Breast epithelium (tissue), 4 donors: ENCODE data around the gene PTBP3. TPM values are rescaled to one million over a fixed set of nuclear protein-coding genes. Genes with fewer than 3 reads are reported as not detected.

Experiments used
- DNase-seq, 2 donors: peaks; one replicate each; pipeline ENCODE4 v3.0.0-alpha.2; 2019; ENCODE audit warnings: low spot score in 2 of 2
- H3K27ac ChIP-seq, 2 donors: fragments of 200-600 bp; sonication (generic) in 1 of 2; one replicate each; pipeline ENCODE4 v1.5.1; 2016 to 2019; ENCODE audit warnings: mild to moderate bottlenecking in 1 of 2
- H3K27me3 ChIP-seq, 2 donors: fragments of 200-600 bp; sonication (generic) in 1 of 2; one replicate each; pipeline versions ENCODE4 v1.5.1 to v1.6.0; 2017 to 2019; ENCODE audit warnings: control low read depth in 1 of 2, mild to moderate bottlenecking in 1 of 2
- H3K36me3 ChIP-seq: fragments of 200-600 bp; one replicate; pipeline ENCODE4 v1.5.1; 2019
- H3K4me1 ChIP-seq, 2 donors: fragments of 200-600 bp; sonication (generic); one replicate each; pipeline ENCODE4 v1.5.1; 2016 to 2019; ENCODE audit warnings: control low read depth in 1 of 2
- H3K4me3 ChIP-seq, 3 donors: fragments of 200-600 bp; sonication (generic); 1 replicate in 2 of 3; 2 replicates in 1 of 3; pipeline ENCODE4 v1.5.1; 2016 to 2019; ENCODE audit warnings: mild to moderate bottlenecking in 3 of 3, moderate library complexity in 2 of 3
- H3K9me3 ChIP-seq, 2 donors: fragments of 200-600 bp; sonication (generic) in 1 of 2; one replicate each; pipeline ENCODE4 v1.5.1; 2016 to 2019; ENCODE audit warnings: control low read depth in 1 of 2
- POLR2A ChIP-seq: fragments of 450-650 bp; IDR thresholded peaks from one replicate; pipeline ENCODE4 v1.6.1; 2016; ENCODE audit warnings: antibody characterized with exemption, mild to moderate bottlenecking, moderate library complexity
- POLR2AphosphoS5 ChIP-seq, 3 donors: sonication (generic); formaldehyde crosslinking; IDR thresholded peaks; one replicate each; pipeline ENCODE4 v1.6.1; 2017; ENCODE audit warnings: antibody characterized with exemption in 3 of 3
- intact Hi-C: fragments of 100-400 bp; cut with DNase I; formaldehyde crosslinking; loops from one replicate; pipeline ENCODE4 v1.15.1; 2023; ENCODE audit warnings: low total_unique reads
- total RNA-seq, 3 donors: library from RNA; depleted of rRNA; stranded (reverse); fragments of >200 nt; gene quantifications; one replicate each; pipeline ENCODE4 v1.1.0, GENCODE V29; 2016
- TF ChIP-seq, protein P1 (sequence below), 3 donors: fragments of 450-650 bp; IDR thresholded peaks; one replicate each; pipeline ENCODE4 v1.5.1; 2016 to 2017; ENCODE audit warnings: antibody characterized with exemption in 3 of 3, mild to moderate bottlenecking in 3 of 3, moderate library complexity in 3 of 3

The PTBP3 gene
- total RNA-seq, 3 donors from 2014 or later: 30.6 to 80.2 (median 50.5) TPM

DNA sequence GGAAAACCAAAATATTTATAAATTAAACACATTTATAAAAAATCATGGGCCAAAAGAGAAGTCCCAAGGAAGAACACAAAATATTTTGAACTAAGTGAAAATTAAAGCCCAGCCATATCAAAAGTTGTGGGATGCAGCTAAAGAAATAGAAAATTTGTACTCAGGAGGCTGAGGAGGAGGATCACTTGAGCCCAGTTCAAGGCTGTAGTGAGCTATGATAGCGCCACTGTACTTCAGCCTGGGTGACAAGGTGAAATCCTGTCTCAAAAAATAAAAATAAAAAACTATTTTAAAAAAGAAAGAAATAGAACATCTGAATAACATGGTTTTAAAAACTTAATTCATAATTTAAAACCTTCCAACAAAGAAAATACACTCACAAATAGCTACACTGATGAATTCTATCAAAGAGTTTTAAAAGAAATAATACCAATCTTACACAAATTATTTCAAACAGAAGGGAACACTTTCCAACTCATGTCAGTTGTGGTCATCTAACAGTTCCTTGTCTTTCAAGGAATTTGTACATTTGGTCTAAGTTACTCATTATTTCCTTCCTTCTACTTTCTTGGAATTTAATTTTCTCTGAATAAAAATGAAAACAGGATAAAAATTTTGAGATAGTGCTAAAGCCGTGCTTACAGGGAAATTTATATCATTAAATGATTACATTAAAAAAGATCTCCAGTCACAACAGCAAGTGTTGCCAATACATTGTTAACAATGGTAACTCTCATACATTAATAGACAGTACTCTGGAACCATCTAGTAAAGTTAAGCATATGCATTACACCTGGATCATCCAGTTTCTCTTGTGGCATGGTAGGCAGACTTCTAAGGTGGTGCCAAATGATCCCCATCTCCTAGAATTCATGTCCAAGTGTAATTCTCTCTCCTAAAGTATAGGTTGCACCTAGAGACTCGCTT lies 17.8 kb downstream of the PTBP3 start:
- intact Hi-C loops: no loop called here
- Histone ChIP-seq H3K27ac (no peak overlapping the region), H3K4me3 (no peak overlapping the region), H3K4me1 (no peaks in the 10 kb centered on the region), H3K36me3 (no peaks in the 10 kb centered on the region), H3K27me3 (no peaks in the 10 kb centered on the region), H3K9me3 (no peaks in the 10 kb centered on the region)
- no peak for DNase-seq
- TF ChIP-seq, protein P1, sequence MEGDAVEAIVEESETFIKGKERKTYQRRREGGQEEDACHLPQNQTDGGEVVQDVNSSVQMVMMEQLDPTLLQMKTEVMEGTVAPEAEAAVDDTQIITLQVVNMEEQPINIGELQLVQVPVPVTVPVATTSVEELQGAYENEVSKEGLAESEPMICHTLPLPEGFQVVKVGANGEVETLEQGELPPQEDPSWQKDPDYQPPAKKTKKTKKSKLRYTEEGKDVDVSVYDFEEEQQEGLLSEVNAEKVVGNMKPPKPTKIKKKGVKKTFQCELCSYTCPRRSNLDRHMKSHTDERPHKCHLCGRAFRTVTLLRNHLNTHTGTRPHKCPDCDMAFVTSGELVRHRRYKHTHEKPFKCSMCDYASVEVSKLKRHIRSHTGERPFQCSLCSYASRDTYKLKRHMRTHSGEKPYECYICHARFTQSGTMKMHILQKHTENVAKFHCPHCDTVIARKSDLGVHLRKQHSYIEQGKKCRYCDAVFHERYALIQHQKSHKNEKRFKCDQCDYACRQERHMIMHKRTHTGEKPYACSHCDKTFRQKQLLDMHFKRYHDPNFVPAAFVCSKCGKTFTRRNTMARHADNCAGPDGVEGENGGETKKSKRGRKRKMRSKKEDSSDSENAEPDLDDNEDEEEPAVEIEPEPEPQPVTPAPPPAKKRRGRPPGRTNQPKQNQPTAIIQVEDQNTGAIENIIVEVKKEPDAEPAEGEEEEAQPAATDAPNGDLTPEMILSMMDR (IDR thresholded peaks at IDR 0.05): no peak
- TF ChIP-seq POLR2AphosphoS5 (IDR thresholded peaks at IDR 0.05) (no peak), POLR2A (no peak)

DNA sequence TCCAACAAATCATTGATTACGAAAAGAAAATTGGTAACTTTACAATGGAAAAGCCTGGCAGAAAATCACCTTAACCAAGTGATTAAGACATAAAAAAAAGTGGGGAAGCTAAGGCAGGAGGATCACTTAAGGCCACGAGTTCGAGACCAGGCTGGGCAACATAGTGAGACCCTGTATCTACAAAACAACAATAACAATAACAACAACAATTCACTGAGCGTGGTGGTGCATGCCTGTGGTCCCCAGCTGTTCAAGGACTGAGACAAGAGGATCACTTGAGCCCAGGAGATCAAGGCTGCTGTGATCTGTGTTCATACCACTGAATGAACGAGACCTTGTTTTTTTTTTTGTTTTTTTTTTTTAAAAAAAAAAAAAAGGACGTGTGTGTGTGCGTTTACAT lies 21.3 kb downstream of the PTBP3 start:
- Histone ChIP-seq H3K27me3 (no peaks in the 10 kb centered on the region), H3K4me3 (no peak overlapping the region), H3K4me1 (no peaks in the 10 kb centered on the region), H3K36me3 (no peaks in the 10 kb centered on the region), H3K9me3 (no peaks in the 10 kb centered on the region), H3K27ac (no peak overlapping the region)
- DNase-seq: no peak
- intact Hi-C loops: no loop called here
- no peak for TF ChIP-seq POLR2AphosphoS5 (IDR thresholded peaks at IDR 0.05)
- TF ChIP-seq, protein P1 (IDR thresholded peaks at IDR 0.05): no peak
- no peak for TF ChIP-seq POLR2A

DNA sequence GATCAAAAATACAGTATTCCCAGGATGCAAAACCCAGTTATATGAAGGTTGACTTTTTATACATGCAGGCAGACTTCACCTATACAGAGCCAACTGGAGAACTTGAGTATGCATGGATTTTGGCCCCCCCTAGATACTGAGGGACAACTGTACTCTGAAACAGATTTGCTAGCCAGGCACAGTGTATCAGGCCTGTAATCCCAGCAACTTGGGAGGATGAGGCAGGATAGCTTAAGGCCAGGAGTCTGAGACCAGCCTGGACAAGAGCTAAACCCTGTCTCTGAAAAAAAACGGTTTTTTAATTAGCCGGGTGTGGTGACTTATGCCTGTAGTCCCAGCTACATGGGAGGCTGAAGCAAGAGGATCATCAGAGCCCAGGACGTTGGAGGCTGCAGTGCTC lies 21.9 kb downstream of the PTBP3 start:
- H3K27me3 ChIP-seq: no peaks in the 10 kb centered on the region
- no peaks in the 10 kb centered on the region for H3K36me3 ChIP-seq
- H3K4me1 ChIP-seq: no peaks in the 10 kb centered on the region
- no peak overlapping the region for H3K4me3 ChIP-seq
- H3K9me3 ChIP-seq: no peaks in the 10 kb centered on the region
- no peak overlapping the region for H3K27ac ChIP-seq
- intact Hi-C loops: no loop called here
- DNase-seq: no peak
- TF ChIP-seq, protein P1 (IDR thresholded peaks at IDR 0.05): no peak
- no peak for TF ChIP-seq POLR2A
- no peak for TF ChIP-seq POLR2AphosphoS5 (IDR thresholded peaks at IDR 0.05)

DNA sequence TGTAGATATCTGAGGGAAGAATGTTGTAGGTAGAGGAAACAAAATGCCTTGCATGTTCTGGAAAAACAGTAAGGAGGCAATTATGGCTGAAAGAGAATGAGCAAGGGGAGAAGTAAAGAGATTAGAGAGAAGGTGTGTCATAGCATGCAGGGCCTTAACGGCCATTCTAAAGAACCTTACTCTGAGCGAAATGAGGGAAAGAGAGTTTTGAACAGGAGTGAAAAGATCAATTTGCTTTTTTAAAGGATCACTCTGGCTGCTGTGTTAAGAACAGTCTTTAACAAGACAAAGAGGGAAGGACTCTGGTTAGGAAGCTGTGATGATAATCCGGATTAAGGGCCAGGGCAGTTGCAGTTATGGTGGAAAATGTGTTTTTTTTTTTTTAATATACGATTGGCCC lies 22.6 kb downstream of the PTBP3 start:
- Histone ChIP-seq H3K9me3 (no peaks in the 10 kb centered on the region), H3K36me3 (no peaks in the 10 kb centered on the region), H3K4me3 (no peak overlapping the region), H3K4me1 (no peaks in the 10 kb centered on the region), H3K27me3 (no peaks in the 10 kb centered on the region), H3K27ac (no peak overlapping the region)
- TF ChIP-seq, protein P1 (IDR thresholded peaks at IDR 0.05): no peak
- TF ChIP-seq POLR2A (no peak), POLR2AphosphoS5 (IDR thresholded peaks at IDR 0.05) (no peak)
- intact Hi-C loops: no loop called here
- no peak for DNase-seq

DNA sequence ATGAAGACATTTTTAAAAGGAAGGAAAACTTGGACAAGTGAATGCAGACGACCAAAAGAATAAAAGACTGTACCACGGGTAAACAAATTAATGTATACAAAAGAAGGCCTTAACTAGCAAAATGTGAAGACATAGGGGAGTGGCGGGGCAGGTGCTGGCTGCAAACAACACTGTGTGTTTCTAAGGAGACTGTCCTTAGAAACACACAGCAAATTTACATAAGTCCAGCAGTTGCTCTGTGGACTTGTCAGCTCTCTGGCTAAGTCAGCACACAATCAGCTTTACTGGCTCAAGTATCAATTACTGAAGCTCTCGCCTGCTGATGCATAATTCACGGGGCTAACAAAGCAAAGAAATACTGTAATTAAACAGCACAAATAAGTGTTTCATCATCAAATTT lies 24.8 kb downstream of the PTBP3 start:
- no peaks in the 10 kb centered on the region for H3K36me3 ChIP-seq
- no peaks in the 10 kb centered on the region for H3K9me3 ChIP-seq
- intact Hi-C loops: no loop called here
- H3K27ac ChIP-seq: no peak overlapping the region
- H3K27me3 ChIP-seq: no peaks in the 10 kb centered on the region
- DNase-seq: no peak
- H3K4me1 ChIP-seq: no peaks in the 10 kb centered on the region
- no peak overlapping the region for H3K4me3 ChIP-seq
- no peak for TF ChIP-seq POLR2AphosphoS5 (IDR thresholded peaks at IDR 0.05)
- TF ChIP-seq, protein P1 (IDR thresholded peaks at IDR 0.05): no peak
- TF ChIP-seq POLR2A: no peak
